IMR-90 (cell line): Measurements from ENCODE around the gene PXDC1. TPM values are rescaled to one million over a fixed set of nuclear protein-coding genes. Genes with fewer than 3 reads are reported as not detected.

ENCODE experiments used
- ATAC-seq: fragments of 200-7000 bp; cut with Tn5 transposase; 2 replicates; pipeline ENCODE4 v1.9.1; 2020; ENCODE audit warnings: low read depth, mild to moderate bottlenecking, moderate library complexity
- BruUV-seq: library from RNA; stranded (reverse); fragments of 400-500 nt; replicated peaks from 2 replicates; lab custom pipeline; 2021; lab: Mats Ljungman, UMichigan
- CTCF ChIA-PET: fragments of 300-600 bp; formaldehyde crosslinking; extraction: SDS; loops from one replicate; lab custom pipeline; 2021; ENCODE audit warnings: antibody characterized with exemption; lab: Yijun Ruan, JAX
- POLR2A ChIA-PET: fragments of 300-600 bp; sonication (Branson Sonifier 250); formaldehyde crosslinking; loops from one replicate; lab custom pipeline; 2022; ENCODE audit warnings: antibody characterized with exemption; ENCODE audit not compliant: unreplicated experiment; lab: Charles Lee
- DNase-seq: peaks from one replicate; pipeline ENCODE4 v3.0.0; 2013
- H2AFZ ChIP-seq: replicated peaks from 2 replicates; pipeline ENCODE3; 2013; ENCODE audit warnings: low read length, mild to moderate bottlenecking; ENCODE audit not compliant: poor library complexity
- H2AK5ac ChIP-seq: 2 replicates; pipeline ENCODE4 v1.6.1; 2013; ENCODE audit warnings: low read depth, low read length, inconsistent platforms
- H2AK9ac ChIP-seq: replicated peaks from 2 replicates; pipeline ENCODE3; 2013; ENCODE audit warnings: mild to moderate bottlenecking, low read depth, low read length, moderate library complexity; ENCODE audit not compliant: poor library complexity
- H2BK120ac ChIP-seq: 2 replicates; pipeline ENCODE4 v1.6.1; 2013; ENCODE audit warnings: low read depth, low read length, inconsistent platforms
- H2BK15ac ChIP-seq: 3 replicates; pipeline ENCODE4 v1.6.1; 2013; ENCODE audit warnings: low read depth, low read length, inconsistent platforms
- H2BK20ac ChIP-seq: 2 replicates; pipeline ENCODE4 v1.6.1; 2013; ENCODE audit warnings: low read depth, mild to moderate bottlenecking, inconsistent platforms, low read length, moderate library complexity
- H2BK5ac ChIP-seq: 2 replicates; pipeline ENCODE4 v1.6.1; 2013; ENCODE audit warnings: mild to moderate bottlenecking, low read depth, low read length, inconsistent platforms; ENCODE audit not compliant: poor library complexity, severe bottlenecking
- H3K14ac ChIP-seq: replicated peaks from 2 replicates; pipeline ENCODE4 v1.6.1; 2013; ENCODE audit warnings: low read depth, low read length, inconsistent platforms
- H3K18ac ChIP-seq: 2 replicates; pipeline ENCODE4 v1.6.1; 2013; ENCODE audit warnings: low read depth, low read length, control low read depth
- H3K23ac ChIP-seq: 2 replicates; pipeline ENCODE4 v1.6.1; 2013; ENCODE audit warnings: low read depth, low read length, inconsistent platforms
- H3K27ac ChIP-seq: 2 replicates; pipeline ENCODE4 v1.5.1; 2013; ENCODE audit warnings: mild to moderate bottlenecking, control low read depth, low read length; ENCODE audit not compliant: insufficient read depth
- H3K27me3 ChIP-seq: 2 replicates; pipeline ENCODE4 v1.6.1; 2013; ENCODE audit warnings: low read length; ENCODE audit not compliant: control insufficient read depth, insufficient read depth
- H3K36me3 ChIP-seq: 2 replicates; pipeline ENCODE4 v1.6.1; 2013; ENCODE audit warnings: low read length, mixed read lengths; ENCODE audit not compliant: control insufficient read depth, insufficient read depth
- H3K4ac ChIP-seq: 2 replicates; pipeline ENCODE4 v1.6.1; 2013; ENCODE audit warnings: low read depth, low read length, inconsistent platforms
- H3K4me1 ChIP-seq: 2 replicates; pipeline ENCODE4 v1.6.1; 2013; ENCODE audit warnings: low read length, mixed read lengths; ENCODE audit not compliant: control insufficient read depth, insufficient read depth
- H3K4me2 ChIP-seq: 2 replicates; pipeline ENCODE4 v1.6.1; 2013; ENCODE audit warnings: low read depth, mild to moderate bottlenecking, control low read depth, low read length, moderate library complexity
- H3K4me3 ChIP-seq: 2 replicates; pipeline ENCODE4 v1.5.1; 2013; ENCODE audit warnings: low read depth, mild to moderate bottlenecking, control low read depth, low read length, moderate library complexity; ENCODE audit not compliant: insufficient read depth
- H3K56ac ChIP-seq: 2 replicates; pipeline ENCODE4 v1.6.1; 2013; ENCODE audit warnings: low read length, inconsistent platforms; ENCODE audit not compliant: insufficient read depth; ENCODE audit errors: extremely low read depth
- H3K79me1 ChIP-seq, 2 experiments: 2 replicates each; pipeline ENCODE4 v1.6.1; 2013; ENCODE audit warnings: low read length in 2 of 2, inconsistent platforms in 1 of 2, low read depth in 1 of 2
- H3K9ac ChIP-seq: 2 replicates; pipeline ENCODE4 v1.6.1; 2013; ENCODE audit warnings: low read depth, low read length, control low read depth
- H3K9me1 ChIP-seq: 2 replicates; pipeline ENCODE4 v1.6.1; 2013; ENCODE audit warnings: low read length, inconsistent platforms; ENCODE audit not compliant: insufficient read depth
- H3K9me3 ChIP-seq: 2 replicates; pipeline ENCODE4 v1.6.1; 2013; ENCODE audit warnings: low read length; ENCODE audit not compliant: control insufficient read depth, insufficient read depth
- H4K20me1 ChIP-seq: 2 replicates; pipeline ENCODE4 v1.6.1; 2013; ENCODE audit warnings: low read length, inconsistent platforms; ENCODE audit not compliant: insufficient read depth
- H4K5ac ChIP-seq: 2 replicates; pipeline ENCODE4 v1.6.1; 2013; ENCODE audit warnings: mild to moderate bottlenecking, low read depth, low read length, control low read depth
- H4K8ac ChIP-seq, 2 experiments: 2 replicates each; pipeline ENCODE4 v1.6.1; 2013; ENCODE audit warnings: low read depth in 2 of 2, low read length in 2 of 2, control low read depth in 1 of 2, inconsistent platforms in 1 of 2
- H4K91ac ChIP-seq: 2 replicates; pipeline ENCODE4 v1.6.1; 2013; ENCODE audit warnings: low read depth, low read length, inconsistent platforms; ENCODE audit not compliant: insufficient read depth
- BHLHE40 ChIP-seq: fragments of 150-350 bp; IDR thresholded peaks from 2 replicates; pipeline ENCODE4 v1.6.1; 2016; ENCODE audit warnings: mild to moderate bottlenecking, low read depth, low read length
- RAD21 ChIP-seq: IDR thresholded peaks from 2 replicates; pipeline ENCODE4 v1.6.1; 2012; ENCODE audit warnings: low read length, improper control_type of control experiment
- WGBS, 2 experiments: methylation state at CpG; one replicate each; pipeline versions ENCODE4 v1.1.5 to v1.1.7; 2013; ENCODE audit warnings: missing lambda C conversion rate in 2 of 2; ENCODE audit not compliant: insufficient read length in 1 of 2; ENCODE audit errors: extremely low coverage in 2 of 2; 5-methylcytosine and 5-hydroxymethylcytosine counted together
- dilution Hi-C: fragments of 300-500 bp; cut with HindIII; formaldehyde crosslinking; loops from one replicate; pipeline ENCODE4 v1.14.3; 2018; ENCODE audit warnings: low sequenced_read_pairs; ENCODE audit not compliant: unreplicated experiment
- in situ Hi-C: fragments of 300-500 bp; cut with MboI; formaldehyde crosslinking; loops from 3 replicates; pipeline ENCODE4 v1.14.3; 2019; ENCODE audit warnings: low sequenced_read_pairs, inconsistent platforms, mixed read lengths
- intact Hi-C: fragments of 100-400 bp; cut with micrococcal nuclease; formaldehyde crosslinking; loops from 2 replicates; pipeline ENCODE4 v1.10.0; 2022
- polyA plus RNA-seq, 3 experiments: library from polyadenylated mRNA; depleted of rRNA; stranded (reverse); fragments of >200 nt; gene quantifications; 2 replicates each; pipeline ENCODE4 v1.2.3, GENCODE V29; 2012; ENCODE audit warnings: low replicate concordance in 1 of 3
- total RNA-seq: library from RNA; depleted of rRNA; stranded (reverse); fragments of >200 nt; gene quantifications from 2 replicates; pipeline ENCODE4 v1.2.3, GENCODE V29; 2012

Gene PXDC1
- total and polyA plus RNA-seq, 2 of the 4 experiments (the other 2 are of a cell fraction) = 63.3 to 72.2 TPM

DNA sequence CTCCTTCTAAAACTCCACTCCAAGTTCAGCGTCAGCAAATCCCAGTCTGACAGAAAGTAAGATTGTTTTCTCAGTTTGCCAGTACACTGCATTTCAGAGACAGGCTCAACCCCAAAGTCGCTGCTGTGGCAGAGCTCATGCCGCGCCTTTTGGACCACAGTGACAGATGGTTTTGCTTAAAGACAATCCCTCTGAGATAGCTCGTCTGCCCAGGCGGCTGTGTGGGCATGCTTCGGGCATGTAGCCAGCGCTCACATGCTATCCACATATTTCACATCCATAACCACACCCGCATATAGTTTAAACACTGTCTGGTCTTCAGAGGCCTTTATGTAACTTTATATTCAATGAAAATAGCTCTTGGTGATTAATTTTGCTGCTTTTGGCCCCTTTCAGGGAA, 14.7 kb upstream of the PXDC1 start:
- POLR2A ChIA-PET = interaction anchor here (1.5 kb wide), 1 partner anchor 17 kb away, joined by 5 read pairs; no protein-coding TSS in a partner anchor
- H2BK120ac ChIP-seq = 0 out of 2 replicates have a peak overlapping the region, but pooled peaks have one; percentile 12

More for the DNA sequence above, 14.7 kb upstream of the PXDC1 start:
- Histone ChIP-seq H3K27ac (no peak overlapping the region), H3K4me2 (peak overlapping the region; percentile 8), H3K4ac (peak overlapping the region; percentile 14), H2BK20ac (0 out of 2 replicates have a peak overlapping the region, but pooled peaks have one; percentile 2), H3K36me3 (no peaks in the 10 kb centered on the region), H2AK5ac (no peak overlapping the region), H3K23ac (no peak overlapping the region), H4K5ac (peak overlapping the region; percentile 30; the same call in 1 of the 2 replicates), H3K14ac (peak overlapping the region; percentile 29; the same call in 1 of the 2 replicates), H3K18ac (no peak overlapping the region; the same call in 1 of the 2 replicates), H4K20me1 (no peaks in the 10 kb centered on the region), H4K8ac (no peak overlapping the region), H4K91ac (no peak overlapping the region), H3K4me1 (peaks cover 6% of the 10 kb centered on the region), H3K9ac (no peak overlapping the region), H2BK15ac (0 out of 3 replicates have a peak overlapping the region, but pooled peaks have one; percentile 8), H3K79me1 (no peaks in the 10 kb centered on the region), H2BK5ac (no peak overlapping the region), H3K56ac (no peak overlapping the region), H3K4me3 (no peak overlapping the region), H2AFZ (peak overlapping the region; percentile 63), H3K9me3 (no peaks in the 10 kb centered on the region), H2AK9ac (no peak overlapping the region), H3K27me3 (no peaks in the 10 kb centered on the region), H3K9me1 (no peaks in the 10 kb centered on the region; the same call in 1 of the 2 replicates)
- 26% methylated on average over 3 of the region's 9 CpGs; no CpG with 5 or more reads in 1 of the 2 experiments for WGBS, 2 experiments
- in situ Hi-C loops = no loop called here
- no TSS peak for BruUV-seq
- CTCF ChIA-PET = no interaction called here
- ATAC-seq (peak; percentile 65), DNase-seq (no peak)
- peak; percentile 72 for TF ChIP-seq BHLHE40
- TF ChIP-seq RAD21 = no peak
- intact Hi-C loops = no loop called here
- dilution Hi-C loops = no loop called here
